ENCODE data around the gene PWWP2B. TPM values are rescaled to one million over a fixed set of nuclear protein-coding genes. Genes with fewer than 3 reads are reported as not detected.

PWWP2B gene
- total and polyA plus RNA-seq, 10 of the 15 experiments (the other 5 are each of a cell fraction or from before 2014, with no cell fraction given), result 0.04 to 0.87 (median 0.35) TPM; not detected in 4

DNA sequence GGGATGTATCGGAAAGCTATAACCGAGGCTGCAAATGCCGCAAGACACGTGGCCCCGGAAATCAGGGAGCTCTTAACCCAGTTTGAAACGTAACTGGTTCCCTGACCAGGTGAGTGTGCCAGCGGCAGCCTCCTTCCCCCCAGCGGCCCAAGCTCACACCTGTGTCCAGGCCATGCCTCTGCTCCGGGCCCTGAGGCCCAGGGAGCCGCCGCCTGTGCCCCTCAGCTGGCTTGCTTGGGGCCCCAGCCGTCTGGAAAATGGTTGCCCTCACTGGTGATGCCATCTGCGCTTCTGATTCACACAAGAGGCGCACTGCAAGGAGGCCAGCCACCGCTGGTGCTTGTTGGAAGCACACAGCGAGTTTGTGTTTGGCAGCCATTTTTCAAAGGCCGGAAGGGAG, 9.2 kb downstream of the PWWP2B start:
- ATAC-seq, result no peak
- intact Hi-C loops (cut with micrococcal nuclease; ENCODE audit: unreplicated experiment), result no loop called here
- Histone ChIP-seq H3K4me1 (ENCODE audit: control insufficient read depth, insufficient read depth, low read length) (no peaks in the 10 kb centered on the region), H3K36me3 (ENCODE audit: control insufficient read depth in 2 of 2, insufficient read depth in 2 of 2, low read length in 1 of 2) (no peaks in the 10 kb centered on the region), H3K9ac (ENCODE audit: control insufficient read depth, insufficient read depth, low read length) (no peak overlapping the region), H3K9me3 (replicated peaks; ENCODE audit: control insufficient read depth, insufficient read depth, low read length) (no peaks in the 10 kb centered on the region), H3K79me2 (ENCODE audit: control insufficient read depth, insufficient read depth, low read length) (no peaks in the 10 kb centered on the region), H3K27ac (ENCODE audit: control insufficient read depth, insufficient read depth) (no peak overlapping the region), H2AFZ (ENCODE audit: control insufficient read depth, low read depth, low read length) (no peak overlapping the region), H3K4me3 (no peak overlapping the region), H4K20me1 (ENCODE audit: control insufficient read depth, insufficient read depth) (no peaks in the 10 kb centered on the region), H3K4me2 (ENCODE audit: control insufficient read depth, insufficient read depth) (no peak overlapping the region), H3K27me3 (replicated peaks in 1 of 2; ENCODE audit: control insufficient read depth in 2 of 2, insufficient read depth in 2 of 2, low read length in 1 of 2) (no peaks in the 10 kb centered on the region)
- 62% methylated on average over 17 of the region's 17 CpGs for WGBS (ENCODE audit: insufficient coverage, insufficient replicate concordance, low lambda C conversion rate, missing lambda C conversion rate)
- no peak for FAIRE-seq
- TF ChIP-seq, protein P1, sequence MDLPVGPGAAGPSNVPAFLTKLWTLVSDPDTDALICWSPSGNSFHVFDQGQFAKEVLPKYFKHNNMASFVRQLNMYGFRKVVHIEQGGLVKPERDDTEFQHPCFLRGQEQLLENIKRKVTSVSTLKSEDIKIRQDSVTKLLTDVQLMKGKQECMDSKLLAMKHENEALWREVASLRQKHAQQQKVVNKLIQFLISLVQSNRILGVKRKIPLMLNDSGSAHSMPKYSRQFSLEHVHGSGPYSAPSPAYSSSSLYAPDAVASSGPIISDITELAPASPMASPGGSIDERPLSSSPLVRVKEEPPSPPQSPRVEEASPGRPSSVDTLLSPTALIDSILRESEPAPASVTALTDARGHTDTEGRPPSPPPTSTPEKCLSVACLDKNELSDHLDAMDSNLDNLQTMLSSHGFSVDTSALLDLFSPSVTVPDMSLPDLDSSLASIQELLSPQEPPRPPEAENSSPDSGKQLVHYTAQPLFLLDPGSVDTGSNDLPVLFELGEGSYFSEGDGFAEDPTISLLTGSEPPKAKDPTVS (IDR thresholded peaks at IDR 0.05; ENCODE audit: low read depth, low read length), result no peak
- TF ChIP-seq, protein P2, sequence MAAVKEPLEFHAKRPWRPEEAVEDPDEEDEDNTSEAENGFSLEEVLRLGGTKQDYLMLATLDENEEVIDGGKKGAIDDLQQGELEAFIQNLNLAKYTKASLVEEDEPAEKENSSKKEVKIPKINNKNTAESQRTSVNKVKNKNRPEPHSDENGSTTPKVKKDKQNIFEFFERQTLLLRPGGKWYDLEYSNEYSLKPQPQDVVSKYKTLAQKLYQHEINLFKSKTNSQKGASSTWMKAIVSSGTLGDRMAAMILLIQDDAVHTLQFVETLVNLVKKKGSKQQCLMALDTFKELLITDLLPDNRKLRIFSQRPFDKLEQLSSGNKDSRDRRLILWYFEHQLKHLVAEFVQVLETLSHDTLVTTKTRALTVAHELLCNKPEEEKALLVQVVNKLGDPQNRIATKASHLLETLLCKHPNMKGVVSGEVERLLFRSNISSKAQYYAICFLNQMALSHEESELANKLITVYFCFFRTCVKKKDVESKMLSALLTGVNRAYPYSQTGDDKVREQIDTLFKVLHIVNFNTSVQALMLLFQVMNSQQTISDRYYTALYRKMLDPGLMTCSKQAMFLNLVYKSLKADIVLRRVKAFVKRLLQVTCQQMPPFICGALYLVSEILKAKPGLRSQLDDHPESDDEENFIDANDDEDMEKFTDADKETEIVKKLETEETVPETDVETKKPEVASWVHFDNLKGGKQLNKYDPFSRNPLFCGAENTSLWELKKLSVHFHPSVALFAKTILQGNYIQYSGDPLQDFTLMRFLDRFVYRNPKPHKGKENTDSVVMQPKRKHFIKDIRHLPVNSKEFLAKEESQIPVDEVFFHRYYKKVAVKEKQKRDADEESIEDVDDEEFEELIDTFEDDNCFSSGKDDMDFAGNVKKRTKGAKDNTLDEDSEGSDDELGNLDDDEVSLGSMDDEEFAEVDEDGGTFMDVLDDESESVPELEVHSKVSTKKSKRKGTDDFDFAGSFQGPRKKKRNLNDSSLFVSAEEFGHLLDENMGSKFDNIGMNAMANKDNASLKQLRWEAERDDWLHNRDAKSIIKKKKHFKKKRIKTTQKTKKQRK (IDR thresholded peaks at IDR 0.05; ENCODE audit: low read depth, low read length), result no peak
- TF ChIP-seq DPF2 (IDR thresholded peaks at IDR 0.05), result no peak
- no peak for TF ChIP-seq ATF7 (IDR thresholded peaks at IDR 0.05; ENCODE audit: low read depth)
- TF ChIP-seq TBL1XR1 (IDR thresholded peaks at IDR 0.05; ENCODE audit: low read depth, low read length), result no peak
- TF ChIP-seq JUNB (IDR thresholded peaks at IDR 0.05), result no peak
- TF ChIP-seq BCL11A (IDR thresholded peaks at IDR 0.05; ENCODE audit: low read depth, low read length), result no peak
- TF ChIP-seq ZNF207 (IDR thresholded peaks at IDR 0.05; ENCODE audit: borderline replicate concordance), result no peak
- TF ChIP-seq, protein P3, sequence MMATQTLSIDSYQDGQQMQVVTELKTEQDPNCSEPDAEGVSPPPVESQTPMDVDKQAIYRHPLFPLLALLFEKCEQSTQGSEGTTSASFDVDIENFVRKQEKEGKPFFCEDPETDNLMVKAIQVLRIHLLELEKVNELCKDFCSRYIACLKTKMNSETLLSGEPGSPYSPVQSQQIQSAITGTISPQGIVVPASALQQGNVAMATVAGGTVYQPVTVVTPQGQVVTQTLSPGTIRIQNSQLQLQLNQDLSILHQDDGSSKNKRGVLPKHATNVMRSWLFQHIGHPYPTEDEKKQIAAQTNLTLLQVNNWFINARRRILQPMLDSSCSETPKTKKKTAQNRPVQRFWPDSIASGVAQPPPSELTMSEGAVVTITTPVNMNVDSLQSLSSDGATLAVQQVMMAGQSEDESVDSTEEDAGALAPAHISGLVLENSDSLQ (IDR thresholded peaks at IDR 0.05), result no peak
- DNase-seq (ENCODE audit: low read depth, low spot score), result no peak
- SMC1A ChIA-PET (ENCODE audit: uncharacterized antibody, unreplicated experiment), result no interaction called here
- no TSS peak for BruUV-seq (replicated peaks)
- POLR2A ChIA-PET, result no interaction called here
- CTCF ChIA-PET, result interaction anchor here (0.8 kb wide), 1 partner anchor 18 kb away, joined by 3 read pairs; no protein-coding TSS in a partner anchor
- in situ Hi-C loops (cut with MboI), result no loop called here
- RAD21 ChIA-PET (ENCODE audit: unreplicated experiment), result no interaction called here
